Measurements from ENCODE around the gene GNG3. TPM values are rescaled to one million over a fixed set of nuclear protein-coding genes. Genes with fewer than 3 reads are reported as not detected.
"Not testable (repeated sequence)": the region's sequence is repeated elsewhere in the genome, so short reads cannot be mapped to it uniquely, and the experiment has no call there.

Gene GNG3
- total RNA-seq, 1 donor from 2014 or later: not detected

DNA sequence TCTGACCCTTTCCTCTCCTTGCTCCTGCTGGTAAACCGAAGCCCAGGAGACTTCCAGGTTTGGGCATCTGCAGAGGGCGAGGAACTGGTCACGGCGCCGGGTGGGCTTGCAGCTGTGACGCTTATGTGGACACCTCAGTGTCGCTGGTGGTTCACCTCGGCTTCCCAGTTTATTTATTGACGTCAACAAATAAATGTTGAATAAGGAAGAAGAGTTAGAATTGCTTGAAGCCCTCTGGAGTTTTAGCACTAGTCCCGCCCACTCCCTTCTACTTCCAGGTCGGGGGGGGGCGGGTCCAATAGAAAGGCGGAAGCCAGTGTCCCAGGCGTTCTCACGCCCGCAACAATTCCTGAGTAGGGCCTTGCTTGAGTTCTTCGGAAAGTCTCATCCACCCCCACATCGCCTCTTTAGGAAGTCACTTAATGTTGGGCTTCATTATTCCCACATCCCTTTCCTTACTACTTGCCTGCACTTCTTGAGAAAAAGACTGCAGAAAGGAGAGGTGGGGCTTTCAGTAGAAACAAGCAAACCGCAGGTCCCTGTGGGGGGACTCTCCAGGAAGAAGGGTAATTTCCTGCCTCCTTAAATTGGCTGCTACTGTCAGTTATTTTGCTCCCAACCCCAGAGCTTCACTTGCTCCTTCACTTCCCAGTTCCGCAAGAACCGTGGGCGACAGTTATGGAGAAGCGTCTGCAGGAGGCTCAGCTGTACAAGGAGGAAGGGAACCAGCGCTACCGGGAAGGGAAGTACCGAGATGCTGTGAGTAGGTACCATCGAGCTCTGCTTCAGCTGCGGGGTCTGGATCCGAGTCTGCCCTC is 20.9 kb downstream of the GNG3 start, which contains the start of gene TTC9C:
Gene TTC9C, plus strand, starts transcription at position 316 of the 818 bp plus-strand sequence. Its CDS starts 363 bp downstream, at position 679.
- Histone ChIP-seq H3K4me1 (peaks cover 57% of the 10 kb centered on the region), H3K4me3 (peak within 1 kb of the TSS; percentile 96), H3K9me3 (no peaks in the 10 kb centered on the region), H3K27ac (peak within 1 kb of the TSS; percentile 94), H3K36me3 (peaks cover 29% of the 10 kb centered on the region), H3K27me3 (ENCODE audit: low read depth) (no peaks in the 10 kb centered on the region)
- intact Hi-C loops (cut with DNase I): no loop called here
- ATAC-seq (peak; percentile 81 to 84), DNase-seq (peak; percentile 90)
- no peak for TF ChIP-seq CTCF (IDR thresholded peaks at IDR 0.05)

GRCh38 chr11:62730076-62730475 is 22.6 kb downstream of the GNG3 start:
- Histone ChIP-seq H3K4me1 (peaks cover 40% of the 10 kb centered on the region), H3K36me3 (peaks cover 36% of the 10 kb centered on the region), H3K4me3 (peak overlapping the region; percentile 96)
- H3K27ac ChIP-seq; ATAC-seq; H3K27me3 ChIP-seq (ENCODE audit: low read depth); H3K9me3 ChIP-seq; intact Hi-C loops (cut with DNase I); DNase-seq: not testable (repeated sequence)

GRCh38 chr11:62732830-62733229 is 25.4 kb downstream of the GNG3 start:
- H3K4me1 ChIP-seq: peaks cover 29% of the 10 kb centered on the region
- no peak overlapping the region for H3K4me3 ChIP-seq
- H3K36me3 ChIP-seq: peaks cover 64% of the 10 kb centered on the region
- H3K27ac ChIP-seq: no peak overlapping the region
- ATAC-seq (no peak), DNase-seq (no peak)
- no peaks in the 10 kb centered on the region for H3K27me3 ChIP-seq (ENCODE audit: low read depth)
- no peak for TF ChIP-seq CTCF (IDR thresholded peaks at IDR 0.05)
- H3K9me3 ChIP-seq: no peaks in the 10 kb centered on the region
- intact Hi-C loops (cut with DNase I): no loop called here

- no peaks in the 10 kb centered on the region for H3K27me3 ChIP-seq (ENCODE audit: low read depth)
- TF ChIP-seq CTCF (IDR thresholded peaks at IDR 0.05): no peak
- no peak overlapping the region for H3K4me3 ChIP-seq
- ATAC-seq (no peak), DNase-seq (no peak)
- no peaks in the 10 kb centered on the region for H3K9me3 ChIP-seq
- H3K36me3 ChIP-seq: peaks cover 96% of the 10 kb centered on the region
- intact Hi-C loops (cut with DNase I): no loop called here
- no peak overlapping the region for H3K27ac ChIP-seq
- H3K4me1 ChIP-seq: peaks cover 10% of the 10 kb centered on the region
Measured at GRCh38 chr11:62737196-62737595, 29.7 kb downstream of the GNG3 start.

DNA sequence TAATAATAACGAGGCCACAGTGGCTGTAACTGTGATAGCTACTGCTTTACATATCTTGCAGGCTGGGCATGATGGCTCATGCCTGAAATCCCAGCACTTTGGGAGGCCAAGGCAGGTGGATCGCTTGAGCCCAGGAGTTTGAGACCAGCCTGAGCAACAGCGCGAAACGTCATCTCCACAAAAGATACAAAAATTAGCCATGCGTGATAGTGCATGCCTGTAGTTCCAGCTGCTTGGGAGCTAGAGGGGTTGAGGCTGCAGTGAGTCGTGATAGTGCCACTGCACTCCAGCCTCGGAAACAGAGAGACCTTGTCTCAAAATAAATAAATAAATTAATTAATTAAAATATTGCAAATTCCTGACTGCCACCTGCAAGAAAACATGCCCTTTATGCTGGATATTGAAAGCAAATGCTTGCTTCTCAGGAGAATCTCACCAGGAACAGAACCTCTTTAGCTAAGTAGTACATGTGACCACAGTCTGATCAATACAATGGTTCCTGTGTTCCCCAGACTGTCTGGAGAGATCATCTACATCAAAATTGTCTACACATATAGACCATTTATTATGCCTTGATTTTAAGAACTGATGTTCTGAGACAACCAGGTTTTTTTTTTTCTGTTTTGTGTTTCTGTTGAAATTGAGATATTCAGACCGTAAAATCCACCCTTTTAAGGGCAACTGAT is 40.1 kb downstream of the GNG3 start:
- Histone ChIP-seq H3K4me1 (peaks cover 12% of the 10 kb centered on the region), H3K4me3 (no peak overlapping the region), H3K27me3 (ENCODE audit: low read depth) (no peaks in the 10 kb centered on the region), H3K27ac (no peak overlapping the region), H3K36me3 (peaks cover 27% of the 10 kb centered on the region), H3K9me3 (no peaks in the 10 kb centered on the region)
- TF ChIP-seq CTCF (IDR thresholded peaks at IDR 0.05): no peak
- ATAC-seq (no peak), DNase-seq (no peak)
- intact Hi-C loops (cut with DNase I): no loop called here

- DNase-seq; H3K27me3 ChIP-seq (ENCODE audit: low read depth); H3K4me3 ChIP-seq; H3K27ac ChIP-seq; ATAC-seq; intact Hi-C loops (cut with DNase I); H3K9me3 ChIP-seq: not testable (repeated sequence)
- peaks cover 28% of the 10 kb centered on the region for H3K4me1 ChIP-seq
- peaks cover 31% of the 10 kb centered on the region for H3K36me3 ChIP-seq
Measured at GRCh38 chr11:62749931-62750330, 42.5 kb downstream of the GNG3 start.
